Measurements from ENCODE around the gene ANKRD30A. TPM values are rescaled to one million over a fixed set of nuclear protein-coding genes. Genes with fewer than 3 reads are reported as not detected.

ANKRD30A gene
- polyA plus RNA-seq, 1 of the 3 experiments (the other 2 are of a cell fraction) = not detected

DNA sequence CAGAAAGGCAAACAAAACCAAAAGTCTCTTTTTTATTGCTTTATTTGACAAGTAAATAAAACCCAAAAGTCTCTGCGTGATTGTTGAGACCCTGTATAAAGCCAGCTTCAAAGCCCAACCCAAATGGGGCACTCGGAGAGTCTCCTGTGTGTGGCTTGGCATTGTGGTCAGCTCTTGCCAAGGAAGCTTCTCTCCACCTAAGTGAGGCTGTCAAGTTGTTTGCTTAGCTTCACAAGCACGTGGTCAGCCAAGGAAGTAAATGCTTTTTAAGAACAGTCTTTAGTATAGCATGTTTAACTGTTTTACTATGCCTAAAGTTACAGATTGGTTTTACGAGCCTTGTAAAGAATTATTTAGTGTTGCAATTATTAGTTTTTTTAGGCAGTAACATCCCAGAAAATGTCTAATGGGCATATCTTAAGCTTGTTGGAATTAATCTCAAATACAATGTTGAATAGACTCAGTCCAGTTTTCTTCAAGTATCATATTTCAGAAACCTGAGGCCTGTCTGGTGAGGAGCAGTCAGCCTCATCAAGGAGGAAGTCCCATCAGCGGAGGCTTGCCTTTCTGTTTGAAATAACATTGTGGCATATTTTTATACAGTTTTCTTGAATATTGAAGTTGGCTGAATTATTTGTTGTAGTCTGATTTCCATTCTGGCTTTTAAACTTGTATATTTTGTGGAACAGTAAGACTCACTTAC, 144.3 kb downstream of the ANKRD30A start:
- 11% methylated on average over 5 of the region's 5 CpGs for WGBS (ENCODE audit: low lambda C conversion rate)
- no peak overlapping the region for H3K4me2 ChIP-seq

GRCh38 chr10:37275216-37275777, 149.9 kb downstream of the ANKRD30A start:
- Histone ChIP-seq H3K4me1 (ENCODE audit: control insufficient read depth in 1 of 2, insufficient read depth in 2 of 2, low read depth in 1 of 2, low read length in 1 of 2) (no peaks in the 10 kb centered on the region), H3K36me3 (replicated peaks in 1 of 2; ENCODE audit: control insufficient read depth in 1 of 2, insufficient read depth in 2 of 2, low read length in 1 of 2) (no peaks in the 10 kb centered on the region), H3K9ac (no peak overlapping the region), H3K4me3 (ENCODE audit: low read depth in 2 of 2, low read length in 1 of 2) (no peak overlapping the region), H3K27ac (ENCODE audit: low read depth in 2 of 2, low read length in 1 of 2) (no peak overlapping the region), H2AFZ (ENCODE audit: low read depth) (no peak overlapping the region), H3K27me3 (ENCODE audit: insufficient read depth) (no peaks in the 10 kb centered on the region), H4K20me1 (ENCODE audit: insufficient read depth) (no peaks in the 10 kb centered on the region), H3K4me2 (no peak overlapping the region), H3K9me2 (no peaks in the 10 kb centered on the region), H3K79me2 (ENCODE audit: insufficient read depth) (no peaks in the 10 kb centered on the region), H3K9me3 (no peaks in the 10 kb centered on the region), H3F3A (replicated peaks; ENCODE audit: insufficient read depth) (no peaks in the 10 kb centered on the region)
- ChIA-PET CTCF (no interaction called here), POLR2A (no interaction called here)
- no peak for TF ChIP-seq POLR2AphosphoS5 (IDR thresholded peaks at IDR 0.05; ENCODE audit: low read depth, low read length)
- TF ChIP-seq NRF1 (IDR thresholded peaks at IDR 0.05; ENCODE audit: low read depth, low read length) = no peak
- no peak for DNase-seq
- no CpG with 5 or more reads among the region's 17 CpGs for WGBS (ENCODE audit: low lambda C conversion rate)

More for the DNA sequence above, 144.3 kb downstream of the ANKRD30A start:
- no peaks in the 10 kb centered on the region for H3K9me2 ChIP-seq
- no peaks in the 10 kb centered on the region for H3K9me3 ChIP-seq
- TF ChIP-seq RXRA (IDR thresholded peaks at IDR 0.05; ENCODE audit: borderline replicate concordance, low read depth) (no peak), EZH2phosphoT487 (IDR thresholded peaks at IDR 0.05; ENCODE audit: borderline replicate concordance, low read depth) (no peak), SIN3A (IDR thresholded peaks at IDR 0.05; ENCODE audit: borderline replicate concordance, low read depth, low read length) (no peak)
- H3K36me3 ChIP-seq (replicated peaks in 1 of 2; ENCODE audit: control insufficient read depth in 1 of 2, insufficient read depth in 2 of 2, low read length in 1 of 2) = no peaks in the 10 kb centered on the region
- POLR2A ChIA-PET = no interaction called here
- H4K20me1 ChIP-seq (ENCODE audit: insufficient read depth) = no peaks in the 10 kb centered on the region
- DNase-seq = no peak
- no peak overlapping the region for H3K9ac ChIP-seq
- CTCF ChIA-PET = no interaction called here
- no peaks in the 10 kb centered on the region for H3K4me1 ChIP-seq (ENCODE audit: control insufficient read depth in 1 of 2, insufficient read depth in 2 of 2, low read depth in 1 of 2, low read length in 1 of 2)
- no peaks in the 10 kb centered on the region for H3K27me3 ChIP-seq (ENCODE audit: insufficient read depth)
- no peak overlapping the region for H2AFZ ChIP-seq (ENCODE audit: low read depth)
- H3K79me2 ChIP-seq (ENCODE audit: insufficient read depth) = no peaks in the 10 kb centered on the region
- H3F3A ChIP-seq (replicated peaks; ENCODE audit: insufficient read depth) = no peaks in the 10 kb centered on the region
- no peak overlapping the region for H3K27ac ChIP-seq (ENCODE audit: low read depth in 2 of 2, low read length in 1 of 2)
- no peak overlapping the region for H3K4me3 ChIP-seq (ENCODE audit: low read depth in 2 of 2, low read length in 1 of 2)

DNA sequence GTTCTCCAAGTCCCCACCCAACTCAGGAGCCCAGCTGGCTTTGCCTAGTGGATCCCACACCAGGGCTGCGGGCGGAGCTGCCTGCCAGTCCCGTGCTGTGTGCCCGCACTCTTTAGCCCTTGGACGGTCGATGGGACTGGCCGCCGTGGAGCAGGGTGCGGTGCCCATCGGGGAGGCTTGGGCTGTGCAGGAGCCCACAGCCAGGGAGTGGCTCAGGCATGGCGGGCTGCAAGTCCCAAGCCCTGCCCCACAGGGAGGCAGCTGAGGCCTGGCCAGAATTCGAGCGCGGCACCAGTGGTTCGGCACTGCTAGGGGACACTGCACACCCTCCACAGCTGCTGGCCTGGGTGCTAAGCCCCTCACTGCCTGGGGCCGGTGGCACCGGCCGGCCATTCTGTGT, 159.7 kb downstream of the ANKRD30A start:
- Histone ChIP-seq H3K9me3 (no peaks in the 10 kb centered on the region), H4K20me1 (ENCODE audit: insufficient read depth) (no peaks in the 10 kb centered on the region), H3K27me3 (ENCODE audit: insufficient read depth) (no peaks in the 10 kb centered on the region), H3F3A (replicated peaks; ENCODE audit: insufficient read depth) (no peaks in the 10 kb centered on the region), H3K4me1 (ENCODE audit: control insufficient read depth in 1 of 2, insufficient read depth in 2 of 2, low read depth in 1 of 2, low read length in 1 of 2) (no peaks in the 10 kb centered on the region), H3K9ac (no peak overlapping the region), H2AFZ (ENCODE audit: low read depth) (no peak overlapping the region), H3K4me3 (ENCODE audit: low read depth in 2 of 2, low read length in 1 of 2) (no peak overlapping the region), H3K4me2 (no peak overlapping the region), H3K27ac (ENCODE audit: low read depth in 2 of 2, low read length in 1 of 2) (no peak overlapping the region), H3K36me3 (replicated peaks in 1 of 2; ENCODE audit: control insufficient read depth in 1 of 2, insufficient read depth in 2 of 2, low read length in 1 of 2) (no peaks in the 10 kb centered on the region), H3K9me2 (no peaks in the 10 kb centered on the region), H3K79me2 (ENCODE audit: insufficient read depth) (no peaks in the 10 kb centered on the region)
- WGBS (ENCODE audit: low lambda C conversion rate) = 17% methylated on average over 2 of the region's 18 CpGs
- TF ChIP-seq GABPA (IDR thresholded peaks at IDR 0.05; ENCODE audit: low read depth) (no peak), TCF12 (IDR thresholded peaks at IDR 0.05) (no peak), YY1 (IDR thresholded peaks at IDR 0.05; ENCODE audit: low read depth) (no peak), NFIC (IDR thresholded peaks at IDR 0.05; ENCODE audit: borderline replicate concordance) (no peak), SIN3A (IDR thresholded peaks at IDR 0.05; ENCODE audit: borderline replicate concordance, low read depth, low read length) (no peak), RAD21 (IDR thresholded peaks at IDR 0.05; ENCODE audit: low read length) (no peak), FOSL2 (IDR thresholded peaks at IDR 0.05; ENCODE audit: borderline replicate concordance, low read depth) (no peak), FOXJ3 (CRISPR knock-in tag; IDR thresholded peaks at IDR 0.05) (no peak), MEF2A (IDR thresholded peaks at IDR 0.05; ENCODE audit: borderline replicate concordance, low read depth) (no peak)
- TF ChIP-seq, protein P1, sequence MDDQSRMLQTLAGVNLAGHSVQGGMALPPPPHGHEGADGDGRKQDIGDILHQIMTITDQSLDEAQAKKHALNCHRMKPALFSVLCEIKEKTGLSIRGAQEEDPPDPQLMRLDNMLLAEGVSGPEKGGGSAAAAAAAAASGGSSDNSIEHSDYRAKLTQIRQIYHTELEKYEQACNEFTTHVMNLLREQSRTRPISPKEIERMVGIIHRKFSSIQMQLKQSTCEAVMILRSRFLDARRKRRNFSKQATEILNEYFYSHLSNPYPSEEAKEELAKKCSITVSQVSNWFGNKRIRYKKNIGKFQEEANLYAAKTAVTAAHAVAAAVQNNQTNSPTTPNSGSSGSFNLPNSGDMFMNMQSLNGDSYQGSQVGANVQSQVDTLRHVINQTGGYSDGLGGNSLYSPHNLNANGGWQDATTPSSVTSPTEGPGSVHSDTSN (IDR thresholded peaks at IDR 0.05) = no peak
- TF ChIP-seq, protein P2, sequence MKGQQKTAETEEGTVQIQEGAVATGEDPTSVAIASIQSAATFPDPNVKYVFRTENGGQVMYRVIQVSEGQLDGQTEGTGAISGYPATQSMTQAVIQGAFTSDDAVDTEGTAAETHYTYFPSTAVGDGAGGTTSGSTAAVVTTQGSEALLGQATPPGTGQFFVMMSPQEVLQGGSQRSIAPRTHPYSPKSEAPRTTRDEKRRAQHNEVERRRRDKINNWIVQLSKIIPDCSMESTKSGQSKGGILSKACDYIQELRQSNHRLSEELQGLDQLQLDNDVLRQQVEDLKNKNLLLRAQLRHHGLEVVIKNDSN (IDR thresholded peaks at IDR 0.05; ENCODE audit: borderline replicate concordance, low read depth) = no peak
- ChIA-PET POLR2A (no interaction called here), CTCF (no interaction called here)
- DNase-seq = no peak
